ENCODE results near the gene PTPRG. TPM values are rescaled to one million over a fixed set of nuclear protein-coding genes. Genes with fewer than 3 reads are reported as not detected.

Gene PTPRG
- total RNA-seq, 1 donor, result 148 TPM

DNA sequence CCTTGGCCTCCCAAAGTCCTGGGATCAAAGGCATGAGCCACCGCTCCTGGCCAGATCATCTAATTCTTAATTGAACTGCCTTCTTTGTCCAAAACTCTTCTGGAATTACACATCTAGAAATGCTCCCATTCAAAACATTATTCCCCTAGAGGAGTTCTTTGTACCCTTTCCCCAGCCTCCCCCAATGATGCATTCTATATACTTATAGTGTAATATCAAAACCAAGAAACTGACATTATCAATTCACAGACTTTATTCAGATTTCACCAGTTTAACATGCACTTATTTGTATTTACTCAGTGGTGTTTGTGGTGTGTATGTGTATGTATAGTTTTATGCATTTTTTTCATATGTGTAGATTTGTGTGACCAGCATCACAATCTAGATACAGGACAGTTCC lies 85.0 kb downstream of the PTPRG start:
- peaks cover 52% of the 10 kb centered on the region for H3K79me2 ChIP-seq (ENCODE audit: insufficient read depth, low read length)

DNA sequence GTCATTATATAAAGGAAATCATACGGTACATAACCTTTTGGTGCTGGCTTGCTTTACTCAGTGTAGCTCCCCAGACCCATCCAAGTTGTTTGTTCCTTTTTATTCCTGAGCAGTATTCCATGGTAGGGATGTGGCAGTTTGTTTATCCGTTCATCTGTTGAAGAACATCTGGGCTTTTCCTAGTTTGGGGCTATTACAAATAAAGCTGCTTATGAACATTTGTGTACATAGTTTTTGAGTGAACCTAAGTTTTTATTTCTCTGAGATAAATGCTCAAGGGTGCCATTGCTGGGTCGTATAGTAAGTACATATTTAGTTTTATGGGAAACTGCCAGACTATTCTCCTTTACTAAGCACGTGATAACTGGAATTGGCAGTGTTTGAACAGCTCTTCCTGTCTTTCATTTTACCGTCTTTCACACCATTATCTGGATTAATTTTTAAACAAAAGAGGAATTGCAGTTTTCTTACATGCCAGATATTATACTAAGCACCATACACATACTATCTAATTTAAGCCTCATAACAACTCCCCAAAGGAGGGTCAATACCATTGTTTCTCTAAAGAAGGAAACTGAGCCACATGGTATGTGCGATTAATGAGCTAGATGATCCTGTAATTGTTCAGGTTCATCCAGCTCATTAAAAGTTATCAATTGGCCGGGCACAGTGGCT lies 85.6 kb downstream of the PTPRG start:
- no peak for DNase-seq (ENCODE audit: insufficient read length, low spot score, missing footprints)
- Histone ChIP-seq H3K27ac (ENCODE audit: low read depth, low read length) (no peak overlapping the region), H3K79me2 (ENCODE audit: insufficient read depth, low read length) (peaks cover 54% of the 10 kb centered on the region)

More for the DNA sequence above, 85.0 kb downstream of the PTPRG start:
- Histone ChIP-seq H3K27ac (ENCODE audit: low read depth, low read length) (no peak overlapping the region), H4K20me1 (ENCODE audit: insufficient read depth, low read length) (peaks cover 21% of the 10 kb centered on the region), H2AFZ (ENCODE audit: low read length) (no peak overlapping the region), H3K27me3 (ENCODE audit: insufficient read depth, low read length) (no peaks in the 10 kb centered on the region), H3K4me3 (ENCODE audit: insufficient read depth, low read length) (no peak overlapping the region), H3K9me3 (ENCODE audit: low read depth, low read length) (no peaks in the 10 kb centered on the region), H3K4me2 (ENCODE audit: insufficient read depth, low read length) (no peak overlapping the region), H3K4me1 (ENCODE audit: insufficient read depth, low read length) (no peaks in the 10 kb centered on the region), H3K36me3 (ENCODE audit: insufficient read depth, low read length) (no peaks in the 10 kb centered on the region)
- TF ChIP-seq, protein P1, sequence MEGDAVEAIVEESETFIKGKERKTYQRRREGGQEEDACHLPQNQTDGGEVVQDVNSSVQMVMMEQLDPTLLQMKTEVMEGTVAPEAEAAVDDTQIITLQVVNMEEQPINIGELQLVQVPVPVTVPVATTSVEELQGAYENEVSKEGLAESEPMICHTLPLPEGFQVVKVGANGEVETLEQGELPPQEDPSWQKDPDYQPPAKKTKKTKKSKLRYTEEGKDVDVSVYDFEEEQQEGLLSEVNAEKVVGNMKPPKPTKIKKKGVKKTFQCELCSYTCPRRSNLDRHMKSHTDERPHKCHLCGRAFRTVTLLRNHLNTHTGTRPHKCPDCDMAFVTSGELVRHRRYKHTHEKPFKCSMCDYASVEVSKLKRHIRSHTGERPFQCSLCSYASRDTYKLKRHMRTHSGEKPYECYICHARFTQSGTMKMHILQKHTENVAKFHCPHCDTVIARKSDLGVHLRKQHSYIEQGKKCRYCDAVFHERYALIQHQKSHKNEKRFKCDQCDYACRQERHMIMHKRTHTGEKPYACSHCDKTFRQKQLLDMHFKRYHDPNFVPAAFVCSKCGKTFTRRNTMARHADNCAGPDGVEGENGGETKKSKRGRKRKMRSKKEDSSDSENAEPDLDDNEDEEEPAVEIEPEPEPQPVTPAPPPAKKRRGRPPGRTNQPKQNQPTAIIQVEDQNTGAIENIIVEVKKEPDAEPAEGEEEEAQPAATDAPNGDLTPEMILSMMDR (IDR thresholded peaks at IDR 0.05; ENCODE audit: extremely low read depth, low read depth, low read length), result no peak
- no peak for DNase-seq (ENCODE audit: insufficient read length, low spot score, missing footprints)

GRCh38 chr3:61648481-61648880 lies 87.1 kb downstream of the PTPRG start:
- H3K79me2 ChIP-seq (ENCODE audit: insufficient read depth, low read length), result peaks cover 47% of the 10 kb centered on the region
- DNase-seq (ENCODE audit: insufficient read length, low spot score, missing footprints), result no peak
- TF ChIP-seq, protein P1 (IDR thresholded peaks at IDR 0.05; ENCODE audit: extremely low read depth, low read depth, low read length), result no peak
- H4K20me1 ChIP-seq (ENCODE audit: insufficient read depth, low read length), result peaks cover 21% of the 10 kb centered on the region
- H3K4me3 ChIP-seq (ENCODE audit: insufficient read depth, low read length), result no peak overlapping the region
- no peaks in the 10 kb centered on the region for H3K36me3 ChIP-seq (ENCODE audit: insufficient read depth, low read length)
- no peaks in the 10 kb centered on the region for H3K4me1 ChIP-seq (ENCODE audit: insufficient read depth, low read length)
- no peaks in the 10 kb centered on the region for H3K27me3 ChIP-seq (ENCODE audit: insufficient read depth, low read length)
- no peaks in the 10 kb centered on the region for H3K9me3 ChIP-seq (ENCODE audit: low read depth, low read length)
- no peak overlapping the region for H3K27ac ChIP-seq (ENCODE audit: low read depth, low read length)
- H3K4me2 ChIP-seq (ENCODE audit: insufficient read depth, low read length), result no peak overlapping the region
- no peak overlapping the region for H2AFZ ChIP-seq (ENCODE audit: low read length)

More for the DNA sequence above, 85.6 kb downstream of the PTPRG start:
- H3K4me1 ChIP-seq (ENCODE audit: insufficient read depth, low read length), result no peaks in the 10 kb centered on the region
- H2AFZ ChIP-seq (ENCODE audit: low read length), result no peak overlapping the region
- TF ChIP-seq, protein P1 (IDR thresholded peaks at IDR 0.05; ENCODE audit: extremely low read depth, low read depth, low read length), result no peak
- H3K4me2 ChIP-seq (ENCODE audit: insufficient read depth, low read length), result no peak overlapping the region
- H3K27me3 ChIP-seq (ENCODE audit: insufficient read depth, low read length), result no peaks in the 10 kb centered on the region
- H3K9me3 ChIP-seq (ENCODE audit: low read depth, low read length), result no peaks in the 10 kb centered on the region
- peaks cover 24% of the 10 kb centered on the region for H4K20me1 ChIP-seq (ENCODE audit: insufficient read depth, low read length)
- no peaks in the 10 kb centered on the region for H3K36me3 ChIP-seq (ENCODE audit: insufficient read depth, low read length)
- H3K4me3 ChIP-seq (ENCODE audit: insufficient read depth, low read length), result no peak overlapping the region

- H2AFZ ChIP-seq (ENCODE audit: low read length), result no peak overlapping the region
- peak overlapping the region; percentile 22 for H3K4me2 ChIP-seq (ENCODE audit: insufficient read depth, low read length)
- DNase-seq (ENCODE audit: insufficient read length, low spot score, missing footprints), result no peak
- no peak overlapping the region for H3K4me3 ChIP-seq (ENCODE audit: insufficient read depth, low read length)
- H3K4me1 ChIP-seq (ENCODE audit: insufficient read depth, low read length), result no peaks in the 10 kb centered on the region
- H3K9me3 ChIP-seq (ENCODE audit: low read depth, low read length), result no peaks in the 10 kb centered on the region
- peaks cover 22% of the 10 kb centered on the region for H4K20me1 ChIP-seq (ENCODE audit: insufficient read depth, low read length)
- no peaks in the 10 kb centered on the region for H3K27me3 ChIP-seq (ENCODE audit: insufficient read depth, low read length)
- H3K27ac ChIP-seq (ENCODE audit: low read depth, low read length), result no peak overlapping the region
- peaks cover 47% of the 10 kb centered on the region for H3K79me2 ChIP-seq (ENCODE audit: insufficient read depth, low read length)
- TF ChIP-seq, protein P1 (IDR thresholded peaks at IDR 0.05; ENCODE audit: extremely low read depth, low read depth, low read length), result no peak
- no peaks in the 10 kb centered on the region for H3K36me3 ChIP-seq (ENCODE audit: insufficient read depth, low read length)
Observed at GRCh38 chr3:61649381-61650170, 88.2 kb downstream of the PTPRG start.

Data from osteoblast (primary cell).